IMR-90 (cell line): ENCODE measurements around the gene FAM78B. TPM values are rescaled to one million over a fixed set of nuclear protein-coding genes. Genes with fewer than 3 reads are reported as not detected.

ENCODE experiments used
- ATAC-seq: fragments of 200-7000 bp; cut with Tn5 transposase; 2 replicates; pipeline ENCODE4 v1.9.1; 2020; ENCODE audit warnings: low read depth, mild to moderate bottlenecking, moderate library complexity
- BruUV-seq: library from RNA; stranded (reverse); fragments of 400-500 nt; replicated peaks from 2 replicates; lab custom pipeline; 2021; lab: Mats Ljungman, UMichigan
- CTCF ChIA-PET: fragments of 300-600 bp; formaldehyde crosslinking; extraction: SDS; loops from one replicate; lab custom pipeline; 2021; ENCODE audit warnings: antibody characterized with exemption; lab: Yijun Ruan, JAX
- POLR2A ChIA-PET: fragments of 300-600 bp; sonication (Branson Sonifier 250); formaldehyde crosslinking; loops from one replicate; lab custom pipeline; 2022; ENCODE audit warnings: antibody characterized with exemption; ENCODE audit not compliant: unreplicated experiment; lab: Charles Lee
- DNase-seq: peaks from one replicate; pipeline ENCODE4 v3.0.0; 2013
- H2AFZ ChIP-seq: replicated peaks from 2 replicates; pipeline ENCODE3; 2013; ENCODE audit warnings: low read length, mild to moderate bottlenecking; ENCODE audit not compliant: poor library complexity
- H2AK5ac ChIP-seq: 2 replicates; pipeline ENCODE4 v1.6.1; 2013; ENCODE audit warnings: low read depth, low read length, inconsistent platforms
- H2AK9ac ChIP-seq: replicated peaks from 2 replicates; pipeline ENCODE3; 2013; ENCODE audit warnings: mild to moderate bottlenecking, low read depth, low read length, moderate library complexity; ENCODE audit not compliant: poor library complexity
- H2BK120ac ChIP-seq: 2 replicates; pipeline ENCODE4 v1.6.1; 2013; ENCODE audit warnings: low read depth, low read length, inconsistent platforms
- H2BK15ac ChIP-seq: 3 replicates; pipeline ENCODE4 v1.6.1; 2013; ENCODE audit warnings: low read depth, low read length, inconsistent platforms
- H2BK20ac ChIP-seq: 2 replicates; pipeline ENCODE4 v1.6.1; 2013; ENCODE audit warnings: low read depth, mild to moderate bottlenecking, inconsistent platforms, low read length, moderate library complexity
- H2BK5ac ChIP-seq: 2 replicates; pipeline ENCODE4 v1.6.1; 2013; ENCODE audit warnings: mild to moderate bottlenecking, low read depth, low read length, inconsistent platforms; ENCODE audit not compliant: poor library complexity, severe bottlenecking
- H3K14ac ChIP-seq: replicated peaks from 2 replicates; pipeline ENCODE4 v1.6.1; 2013; ENCODE audit warnings: low read depth, low read length, inconsistent platforms
- H3K18ac ChIP-seq: 2 replicates; pipeline ENCODE4 v1.6.1; 2013; ENCODE audit warnings: low read depth, low read length, control low read depth
- H3K23ac ChIP-seq: 2 replicates; pipeline ENCODE4 v1.6.1; 2013; ENCODE audit warnings: low read depth, low read length, inconsistent platforms
- H3K27ac ChIP-seq: 2 replicates; pipeline ENCODE4 v1.5.1; 2013; ENCODE audit warnings: mild to moderate bottlenecking, control low read depth, low read length; ENCODE audit not compliant: insufficient read depth
- H3K27me3 ChIP-seq: 2 replicates; pipeline ENCODE4 v1.6.1; 2013; ENCODE audit warnings: low read length; ENCODE audit not compliant: control insufficient read depth, insufficient read depth
- H3K36me3 ChIP-seq: 2 replicates; pipeline ENCODE4 v1.6.1; 2013; ENCODE audit warnings: low read length, mixed read lengths; ENCODE audit not compliant: control insufficient read depth, insufficient read depth
- H3K4ac ChIP-seq: 2 replicates; pipeline ENCODE4 v1.6.1; 2013; ENCODE audit warnings: low read depth, low read length, inconsistent platforms
- H3K4me1 ChIP-seq: 2 replicates; pipeline ENCODE4 v1.6.1; 2013; ENCODE audit warnings: low read length, mixed read lengths; ENCODE audit not compliant: control insufficient read depth, insufficient read depth
- H3K4me2 ChIP-seq: 2 replicates; pipeline ENCODE4 v1.6.1; 2013; ENCODE audit warnings: low read depth, mild to moderate bottlenecking, control low read depth, low read length, moderate library complexity
- H3K4me3 ChIP-seq: 2 replicates; pipeline ENCODE4 v1.5.1; 2013; ENCODE audit warnings: low read depth, mild to moderate bottlenecking, control low read depth, low read length, moderate library complexity; ENCODE audit not compliant: insufficient read depth
- H3K56ac ChIP-seq: 2 replicates; pipeline ENCODE4 v1.6.1; 2013; ENCODE audit warnings: low read length, inconsistent platforms; ENCODE audit not compliant: insufficient read depth; ENCODE audit errors: extremely low read depth
- H3K79me1 ChIP-seq, 2 experiments: 2 replicates each; pipeline ENCODE4 v1.6.1; 2013; ENCODE audit warnings: low read length in 2 of 2, inconsistent platforms in 1 of 2, low read depth in 1 of 2
- H3K9ac ChIP-seq: 2 replicates; pipeline ENCODE4 v1.6.1; 2013; ENCODE audit warnings: low read depth, low read length, control low read depth
- H3K9me1 ChIP-seq: 2 replicates; pipeline ENCODE4 v1.6.1; 2013; ENCODE audit warnings: low read length, inconsistent platforms; ENCODE audit not compliant: insufficient read depth
- H3K9me3 ChIP-seq: 2 replicates; pipeline ENCODE4 v1.6.1; 2013; ENCODE audit warnings: low read length; ENCODE audit not compliant: control insufficient read depth, insufficient read depth
- H4K20me1 ChIP-seq: 2 replicates; pipeline ENCODE4 v1.6.1; 2013; ENCODE audit warnings: low read length, inconsistent platforms; ENCODE audit not compliant: insufficient read depth
- H4K5ac ChIP-seq: 2 replicates; pipeline ENCODE4 v1.6.1; 2013; ENCODE audit warnings: mild to moderate bottlenecking, low read depth, low read length, control low read depth
- H4K8ac ChIP-seq, 2 experiments: 2 replicates each; pipeline ENCODE4 v1.6.1; 2013; ENCODE audit warnings: low read depth in 2 of 2, low read length in 2 of 2, control low read depth in 1 of 2, inconsistent platforms in 1 of 2
- H4K91ac ChIP-seq: 2 replicates; pipeline ENCODE4 v1.6.1; 2013; ENCODE audit warnings: low read depth, low read length, inconsistent platforms; ENCODE audit not compliant: insufficient read depth
- NFE2L2 ChIP-seq: fragments of 150-350 bp; IDR thresholded peaks from 2 replicates; pipeline ENCODE4 v1.6.1; 2016; ENCODE audit warnings: low read depth, mild to moderate bottlenecking, low read length
- WGBS, 2 experiments: methylation state at CpG; one replicate each; pipeline versions ENCODE4 v1.1.5 to v1.1.7; 2013; ENCODE audit warnings: missing lambda C conversion rate in 2 of 2; ENCODE audit not compliant: insufficient read length in 1 of 2; ENCODE audit errors: extremely low coverage in 2 of 2; 5-methylcytosine and 5-hydroxymethylcytosine counted together
- dilution Hi-C: fragments of 300-500 bp; cut with HindIII; formaldehyde crosslinking; loops from one replicate; pipeline ENCODE4 v1.14.3; 2018; ENCODE audit warnings: low sequenced_read_pairs; ENCODE audit not compliant: unreplicated experiment
- in situ Hi-C: fragments of 300-500 bp; cut with MboI; formaldehyde crosslinking; loops from 3 replicates; pipeline ENCODE4 v1.14.3; 2019; ENCODE audit warnings: low sequenced_read_pairs, inconsistent platforms, mixed read lengths
- intact Hi-C: fragments of 100-400 bp; cut with micrococcal nuclease; formaldehyde crosslinking; loops from 2 replicates; pipeline ENCODE4 v1.10.0; 2022
- polyA plus RNA-seq, 3 experiments: library from polyadenylated mRNA; depleted of rRNA; stranded (reverse); fragments of >200 nt; gene quantifications; 2 replicates each; pipeline ENCODE4 v1.2.3, GENCODE V29; 2012; ENCODE audit warnings: low replicate concordance in 1 of 3
- total RNA-seq: library from RNA; depleted of rRNA; stranded (reverse); fragments of >200 nt; gene quantifications from 2 replicates; pipeline ENCODE4 v1.2.3, GENCODE V29; 2012

FAM78B gene
- total and polyA plus RNA-seq, 2 of the 4 experiments (the other 2 are of a cell fraction), result under 0.01 to 0.12 TPM

DNA sequence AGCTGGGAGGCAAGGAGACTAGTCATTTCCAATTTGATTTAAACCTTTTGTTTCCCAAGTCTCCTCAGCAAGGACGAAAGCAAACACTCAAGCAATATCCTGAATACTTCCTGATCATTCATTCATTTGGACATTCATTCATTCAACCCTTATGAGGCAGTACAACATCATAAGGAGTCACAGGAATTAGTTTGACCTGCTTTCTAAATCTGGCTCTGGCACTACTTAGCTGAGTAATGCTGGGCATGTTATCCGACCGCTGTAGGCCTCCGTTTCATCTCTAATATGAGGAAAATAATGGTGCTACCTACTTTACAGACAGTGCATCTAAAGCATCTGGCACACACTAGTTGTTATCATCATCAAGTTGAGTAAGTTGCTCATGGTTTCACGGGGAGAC, 11.7 kb downstream of the FAM78B start:
- Histone ChIP-seq H2AK5ac (no peak overlapping the region), H3K14ac (no peak overlapping the region), H4K20me1 (no peaks in the 10 kb centered on the region), H4K91ac (no peak overlapping the region), H3K4me2 (no peak overlapping the region), H3K18ac (no peak overlapping the region), H3K56ac (no peak overlapping the region), H2BK15ac (no peak overlapping the region), H2BK20ac (no peak overlapping the region), H3K79me1 (no peaks in the 10 kb centered on the region), H3K9me3 (peaks cover 2% of the 10 kb centered on the region; the same call in 1 of the 2 replicates), H3K9ac (no peak overlapping the region), H2BK5ac (no peak overlapping the region), H4K5ac (no peak overlapping the region), H2AK9ac (no peak overlapping the region), H3K9me1 (no peaks in the 10 kb centered on the region), H2BK120ac (no peak overlapping the region), H3K27me3 (no peaks in the 10 kb centered on the region), H4K8ac (no peak overlapping the region), H3K36me3 (no peaks in the 10 kb centered on the region), H2AFZ (no peak overlapping the region), H3K27ac (no peak overlapping the region), H3K4me1 (no peaks in the 10 kb centered on the region), H3K4me3 (no peak overlapping the region), H3K4ac (no peak overlapping the region), H3K23ac (no peak overlapping the region)
- WGBS, 2 experiments, result 28% methylated on average over 2 of the region's 5 CpGs; no CpG with 5 or more reads in 1 of the 2 experiments
- no peak for TF ChIP-seq NFE2L2
- dilution Hi-C loops, result no loop called here
- DNase-seq, result no peak
- intact Hi-C loops, result no loop called here
- CTCF ChIA-PET, result no interaction called here
- in situ Hi-C loops, result no loop called here
- ATAC-seq, result no peak
- no TSS peak for BruUV-seq
- POLR2A ChIA-PET, result interaction anchor here (0.6 kb wide), 1 partner anchor 247 kb away, joined by 7 read pairs; no protein-coding TSS in a partner anchor
